SKM-1 (cell line): ENCODE measurements around the gene PAX6.
A peak's percentile ranks its signal among the peaks of the same experiment; 100 is the strongest.

Experiments
- DNase-seq: peaks from one replicate; lab custom pipeline; 2025; ENCODE audit not compliant: unreplicated experiment; lab: John Stamatoyannopoulos, UW

PAX6 gene

GRCh38 chr11:31810779-31811647 lies at the start of gene PAX6:
Gene PAX6, minus strand, starts transcription at chr11:31811322. Its CDS starts 4,911 bp downstream, at chr11:31806411.
- peak; percentile 90 for DNase-seq

- DNase-seq: no peak
Observed at GRCh38 chr11:31860391-31860790, 49.3 kb upstream of the PAX6 start.

- no peak for DNase-seq
Observed at GRCh38 chr11:31856248-31856647, 45.1 kb upstream of the PAX6 start.

GRCh38 chr11:31855466-31855865 lies 44.3 kb upstream of the PAX6 start:
- no peak for DNase-seq

GRCh38 chr11:31850365-31850764 lies 39.2 kb upstream of the PAX6 start:
- no peak for DNase-seq

- no peak for DNase-seq
Observed at GRCh38 chr11:31847761-31848160, 36.6 kb upstream of the PAX6 start.

- DNase-seq: no peak
Observed at GRCh38 chr11:31845331-31845730, 34.2 kb upstream of the PAX6 start.

- DNase-seq: no peak
Observed at GRCh38 chr11:31844351-31844750, 33.2 kb upstream of the PAX6 start.

GRCh38 chr11:31841435-31841834 lies 30.3 kb upstream of the PAX6 start:
- no peak for DNase-seq

GRCh38 chr11:31834237-31834636 lies 23.1 kb upstream of the PAX6 start:
- DNase-seq: no peak

GRCh38 chr11:31830406-31830805 lies 19.3 kb upstream of the PAX6 start:
- DNase-seq: no peak

GRCh38 chr11:31828217-31828616 lies 17.1 kb upstream of the PAX6 start:
- no peak for DNase-seq

- DNase-seq: no peak
Observed at GRCh38 chr11:31827455-31828206, 16.5 kb upstream of the PAX6 start.

GRCh38 chr11:31826536-31827438 lies 15.7 kb upstream of the PAX6 start:
- no peak for DNase-seq

- no peak for DNase-seq
Observed at GRCh38 chr11:31825838-31826484, 14.8 kb upstream of the PAX6 start.

GRCh38 chr11:31824879-31825837 lies 14.0 kb upstream of the PAX6 start:
- no peak for DNase-seq

GRCh38 chr11:31824332-31824878 lies 13.3 kb upstream of the PAX6 start:
- DNase-seq: no peak

- no peak for DNase-seq
Observed at GRCh38 chr11:31823644-31824331, 12.7 kb upstream of the PAX6 start.
